HPDE6-E6E7 (cell line): ENCODE results near the gene FAM117B.

ENCODE experiments used
- DNase-seq: peaks from one replicate; pipeline ENCODE4 v3.0.0; 2011; ENCODE audit warnings: missing footprints; ENCODE audit errors: extremely low spot score

Gene FAM117B

DNA sequence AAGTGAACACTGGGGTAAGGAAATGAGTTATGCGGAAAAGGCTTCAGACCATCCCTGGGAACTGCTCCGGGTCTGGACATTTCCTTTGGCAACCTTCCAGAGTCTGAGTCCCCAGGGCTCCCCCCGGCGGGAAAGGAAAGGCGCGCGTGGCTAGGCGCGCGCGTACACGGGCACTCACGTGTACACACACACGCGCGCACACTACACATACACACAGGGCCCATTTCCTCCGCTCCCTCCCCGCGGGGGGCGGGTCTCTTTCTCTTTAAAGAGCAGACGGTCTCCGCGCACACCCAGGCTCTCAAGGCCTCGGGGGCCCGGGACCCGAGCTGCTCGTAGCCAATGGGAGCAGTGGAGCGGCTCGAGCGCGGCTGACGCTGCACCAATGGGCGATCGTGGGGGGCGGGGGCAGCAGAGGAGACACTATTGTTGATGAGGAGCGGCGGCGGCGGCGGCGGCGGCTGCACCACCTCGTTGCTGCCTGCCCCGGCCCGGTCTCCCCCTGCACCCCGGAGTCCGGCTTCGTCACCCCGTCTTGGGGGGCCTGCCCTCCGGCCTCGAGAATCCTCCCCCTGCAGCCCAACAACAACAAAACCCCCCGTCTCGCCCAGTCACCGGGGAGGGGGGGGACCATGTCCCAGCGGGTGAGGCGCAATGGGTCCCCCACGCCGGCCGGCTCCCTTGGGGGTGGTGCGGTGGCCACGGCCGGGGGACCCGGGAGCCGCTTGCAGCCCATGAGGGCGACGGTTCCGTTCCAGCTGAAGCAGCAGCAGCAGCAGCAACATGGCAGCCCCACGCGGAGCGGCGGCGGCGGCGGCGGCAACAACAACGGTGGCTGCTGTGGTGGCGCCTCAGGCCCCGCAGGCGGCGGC is at the start of gene FAM117B:
Gene FAM117B (plus strand): TSS at position 414 of the 872 bp plus-strand sequence. CDS start 219 bp downstream, at position 633.
- peak; percentile 97 for DNase-seq

DNA sequence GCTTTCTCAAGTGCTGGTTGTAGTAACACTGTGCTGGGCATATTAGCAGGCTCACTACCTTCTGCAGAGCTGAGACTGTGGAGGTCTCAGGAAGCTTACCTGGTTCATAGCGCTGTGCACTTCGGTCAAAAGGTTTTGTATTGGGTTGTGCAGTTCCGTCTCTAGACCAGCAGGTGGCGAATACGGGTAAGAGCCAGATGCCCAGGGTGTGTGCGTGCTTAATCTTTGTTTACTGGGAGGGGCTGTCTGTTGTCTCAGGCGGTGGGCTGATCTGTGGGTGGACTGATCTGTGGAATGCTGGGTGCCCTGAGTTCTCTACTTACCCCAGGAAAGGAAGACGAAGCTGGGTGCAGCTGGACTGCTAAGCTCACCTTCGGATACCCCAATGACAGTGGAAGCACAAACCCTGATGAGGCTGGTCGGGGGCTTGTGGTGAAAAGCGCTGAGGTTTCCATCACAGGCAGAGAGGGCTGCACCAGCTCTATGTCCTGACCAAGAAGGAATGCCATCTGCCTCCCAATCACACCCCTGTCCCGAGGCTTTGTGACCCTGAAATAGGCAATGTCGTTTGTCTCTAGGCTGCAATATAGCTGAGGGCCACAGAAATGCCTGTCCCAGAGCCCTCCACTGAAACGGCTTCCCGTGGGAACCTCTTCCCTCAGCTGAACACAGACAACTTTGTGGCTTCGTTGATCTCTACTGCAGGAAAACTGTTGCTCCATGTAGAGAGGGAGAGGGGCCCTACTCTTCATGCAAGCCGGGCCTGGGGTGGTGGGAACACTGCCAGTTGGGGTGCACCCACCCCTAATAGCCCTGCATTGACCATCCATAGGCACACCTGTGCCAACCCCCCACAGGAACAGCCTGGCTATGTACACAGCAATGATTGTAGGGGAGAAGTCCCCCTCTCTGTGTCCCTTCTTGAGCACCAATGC is 45.9 kb upstream of the FAM117B start:
- peak; percentile 66 for DNase-seq

DNA sequence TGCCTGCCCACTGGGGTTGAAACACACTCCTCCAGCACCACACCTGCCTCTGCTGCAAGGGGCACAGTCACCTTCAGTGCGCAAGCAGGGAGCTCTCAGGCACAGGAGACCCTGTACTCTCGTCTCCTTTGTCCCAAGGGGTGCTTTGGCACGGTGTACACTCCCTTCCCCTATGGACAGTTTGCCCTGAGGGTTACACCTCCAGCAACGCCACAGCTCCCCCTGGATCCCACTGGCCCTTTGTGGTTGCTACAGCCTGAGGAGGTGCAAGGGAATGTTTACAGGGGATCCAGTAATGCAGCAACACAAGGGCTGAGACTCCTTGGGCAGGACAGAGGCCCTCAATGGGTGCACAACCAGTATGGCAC is 45.2 kb upstream of the FAM117B start:
- DNase-seq, result no peak

DNA sequence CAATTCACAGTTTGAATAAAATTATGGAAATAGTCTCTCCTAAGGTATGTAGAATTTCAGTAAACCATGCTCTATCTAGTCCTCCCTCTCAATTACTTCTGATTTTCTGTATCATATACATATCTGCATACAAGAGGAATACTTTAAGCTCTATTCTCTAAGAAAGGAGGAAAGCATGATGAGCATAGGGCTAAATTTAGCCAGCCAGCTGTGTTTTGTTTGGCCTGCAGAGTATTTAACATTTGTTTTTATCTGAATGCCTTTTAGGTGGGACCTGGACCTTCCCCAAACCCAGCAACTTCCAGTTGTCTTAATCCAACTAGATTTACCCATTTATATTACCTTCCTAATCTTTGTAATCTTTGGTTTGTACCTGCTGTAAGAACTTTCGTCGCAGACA is 42.2 kb upstream of the FAM117B start:
- DNase-seq, result no peak

DNA sequence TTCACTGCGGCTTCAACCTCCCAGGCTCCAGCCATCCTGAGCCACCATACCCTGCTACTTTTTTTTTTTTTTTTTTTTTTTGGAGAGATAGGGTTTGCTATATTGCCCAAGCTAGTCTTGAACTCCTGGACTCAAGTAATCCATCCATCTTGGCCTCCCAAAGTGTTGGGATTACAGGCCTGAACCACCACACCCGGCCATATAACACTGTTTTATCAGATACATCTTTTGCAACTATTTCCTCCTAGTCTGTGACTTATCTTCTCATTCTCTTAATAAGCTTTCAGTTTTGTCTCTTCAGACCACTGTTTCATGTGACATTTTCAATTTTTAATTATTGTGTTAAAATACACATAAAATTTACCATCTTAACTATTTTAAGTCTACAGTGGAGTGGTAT is 35.7 kb upstream of the FAM117B start:
- no peak for DNase-seq

DNA sequence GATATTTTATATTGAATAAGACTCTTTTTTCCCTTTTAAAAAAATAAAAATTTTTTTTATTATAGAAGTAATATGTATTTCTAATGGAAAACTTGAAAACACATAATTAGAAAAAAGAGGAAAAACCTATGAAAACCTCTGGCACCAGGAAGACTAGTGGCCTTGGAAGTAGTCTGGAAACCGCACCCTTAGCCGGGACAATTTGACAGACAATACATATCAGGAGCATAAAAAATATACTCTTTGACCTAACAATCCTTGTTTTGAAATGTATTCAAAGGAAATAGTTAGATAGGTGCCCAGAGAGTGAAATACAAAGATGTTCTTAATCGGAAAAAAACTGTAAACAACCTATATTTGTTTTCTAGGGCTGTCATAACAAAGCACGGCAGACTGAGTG is 34.9 kb upstream of the FAM117B start:
- DNase-seq, result no peak

DNA sequence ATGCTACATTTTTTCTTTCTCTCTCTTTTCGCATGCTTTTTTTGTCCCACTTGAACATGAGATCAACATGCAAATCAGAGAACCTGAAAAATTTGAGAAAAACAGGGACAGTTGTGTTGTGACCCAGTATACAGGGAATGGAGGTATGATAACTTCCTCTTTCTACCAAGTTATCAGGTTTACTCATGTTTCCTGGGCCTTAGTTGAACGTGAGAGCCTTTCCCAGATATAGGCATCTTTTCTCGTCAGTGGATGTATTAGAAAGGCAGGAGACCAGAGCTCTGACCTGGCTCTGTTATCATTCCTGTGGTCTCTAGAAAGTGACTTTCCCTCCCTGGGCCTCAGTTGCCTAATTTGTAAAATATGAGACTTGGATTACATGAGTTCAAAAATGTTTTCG is 30.1 kb upstream of the FAM117B start:
- no peak for DNase-seq

DNA sequence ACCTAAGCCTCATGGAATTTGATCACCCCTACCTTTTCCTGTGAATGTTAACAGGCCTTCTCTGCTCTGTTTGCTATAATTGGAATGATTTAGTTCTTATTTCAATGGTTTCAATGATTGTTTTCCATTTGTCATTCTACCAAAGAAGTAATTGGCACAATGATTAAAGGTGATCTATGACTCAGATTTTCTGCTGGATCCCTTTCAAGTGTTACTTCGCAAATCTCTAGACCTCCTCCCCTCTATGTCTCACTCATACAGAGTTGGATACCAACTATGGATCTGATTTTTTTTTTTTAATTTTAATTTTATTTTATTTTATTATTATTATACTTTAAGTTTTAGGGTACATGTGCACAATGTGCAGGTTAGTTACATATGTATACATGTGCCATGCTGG is 29.6 kb upstream of the FAM117B start:
- no peak for DNase-seq

DNA sequence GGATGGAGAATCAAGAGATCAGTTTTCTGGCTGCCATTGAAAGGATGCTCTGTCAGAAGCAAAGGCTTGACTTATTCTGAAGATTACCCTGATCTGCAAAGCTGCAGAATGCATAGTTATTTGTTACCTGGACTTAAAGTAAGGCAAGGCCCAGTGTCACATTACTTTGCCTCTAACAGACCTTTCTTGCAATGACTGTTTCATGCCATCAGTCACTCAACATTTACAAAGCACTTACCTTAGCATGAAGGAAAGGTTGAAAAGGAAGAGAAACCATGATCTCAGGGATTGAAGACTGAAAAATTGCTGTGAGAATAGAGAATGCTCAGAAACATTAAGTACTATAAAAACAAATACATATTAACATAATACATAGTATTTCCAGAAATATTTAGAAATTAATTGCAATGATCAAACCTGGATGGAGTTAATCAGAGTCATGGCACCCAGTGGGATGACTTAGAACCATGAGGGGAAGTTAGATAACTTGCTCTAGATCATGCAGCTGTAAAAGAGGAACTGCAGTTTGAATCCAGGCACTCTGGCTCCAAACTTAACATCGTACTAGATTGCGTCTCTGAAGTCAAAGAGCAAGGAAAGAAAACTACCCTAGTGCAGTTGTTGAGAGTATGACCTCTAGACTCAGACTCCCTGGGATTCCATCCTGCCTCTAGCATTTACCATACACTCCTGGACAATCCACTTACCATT is 26.5 kb upstream of the FAM117B start:
- no peak for DNase-seq

DNA sequence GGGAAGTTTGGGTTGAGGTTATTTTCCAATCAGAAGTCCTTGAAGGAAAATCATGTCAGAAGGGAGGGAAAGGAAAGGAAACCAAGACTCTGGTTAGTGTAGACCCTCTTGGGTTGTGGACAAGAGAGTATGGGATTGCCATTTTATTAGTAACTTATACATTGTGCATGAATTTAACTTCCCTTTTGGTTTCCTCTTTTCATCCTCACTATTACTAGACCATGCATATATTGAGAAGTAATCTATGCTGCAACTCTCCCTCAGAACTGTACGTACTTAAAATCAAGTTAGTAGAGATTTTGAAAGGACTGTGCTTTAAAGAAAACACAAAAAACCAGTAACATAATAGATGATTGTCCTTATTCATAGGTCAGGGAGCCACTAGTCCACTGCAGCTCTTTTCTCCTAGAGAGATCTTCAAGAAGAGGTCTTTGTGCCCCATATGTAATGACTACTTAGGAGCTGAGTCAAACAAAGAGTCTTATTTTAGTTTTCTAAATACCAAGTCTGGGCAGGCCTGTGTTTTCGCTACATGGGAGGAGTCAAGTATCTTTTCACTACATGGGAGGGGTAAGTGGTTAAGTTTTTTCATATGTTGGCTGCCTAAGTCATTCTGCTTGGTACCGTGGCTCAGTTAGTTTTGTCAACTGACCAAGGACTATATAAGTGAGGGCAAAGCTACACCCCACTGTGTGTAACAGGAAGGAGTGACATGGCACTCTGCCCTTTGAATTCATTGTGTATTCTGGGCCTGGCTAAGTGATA is 25.2 kb upstream of the FAM117B start:
- peak; percentile 41 for DNase-seq

DNA sequence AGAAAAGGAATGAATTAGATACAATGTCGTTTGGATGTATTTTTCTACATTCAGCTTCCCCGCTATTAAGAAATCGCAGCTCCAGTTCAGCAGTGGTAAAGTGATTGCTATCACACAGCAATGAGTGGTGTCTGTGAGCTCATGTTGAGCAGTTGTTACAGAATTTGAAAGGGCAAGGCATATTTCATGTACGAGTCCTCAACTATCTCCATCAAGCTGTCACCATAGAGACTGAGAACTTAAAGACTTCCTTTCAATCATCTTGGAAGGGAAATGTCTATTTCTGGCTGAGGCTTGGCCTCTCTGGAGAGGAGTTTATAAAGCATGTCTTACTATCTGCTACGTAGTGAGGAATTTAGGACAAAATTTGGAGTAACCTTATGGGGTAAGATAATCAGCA is 24.4 kb upstream of the FAM117B start:
- DNase-seq, result no peak

DNA sequence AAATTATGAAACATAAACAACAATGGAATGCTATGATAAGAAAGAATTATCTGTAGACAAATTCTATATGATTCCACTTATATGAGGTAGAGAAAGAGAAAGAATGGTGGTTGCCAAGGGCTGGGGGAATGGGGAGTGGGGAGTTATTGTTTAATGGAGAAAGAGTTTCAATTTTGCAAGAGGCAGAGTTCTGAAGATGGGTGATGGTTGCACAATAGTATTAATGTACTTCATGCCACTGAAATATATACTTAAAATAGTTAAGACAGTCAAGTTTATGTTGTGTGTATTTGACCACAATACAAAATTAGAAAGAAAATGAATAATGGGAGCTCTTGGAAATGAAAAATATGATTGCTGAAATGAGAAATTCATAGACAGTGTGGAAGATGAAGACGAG is 22.6 kb upstream of the FAM117B start:
- no peak for DNase-seq

DNA sequence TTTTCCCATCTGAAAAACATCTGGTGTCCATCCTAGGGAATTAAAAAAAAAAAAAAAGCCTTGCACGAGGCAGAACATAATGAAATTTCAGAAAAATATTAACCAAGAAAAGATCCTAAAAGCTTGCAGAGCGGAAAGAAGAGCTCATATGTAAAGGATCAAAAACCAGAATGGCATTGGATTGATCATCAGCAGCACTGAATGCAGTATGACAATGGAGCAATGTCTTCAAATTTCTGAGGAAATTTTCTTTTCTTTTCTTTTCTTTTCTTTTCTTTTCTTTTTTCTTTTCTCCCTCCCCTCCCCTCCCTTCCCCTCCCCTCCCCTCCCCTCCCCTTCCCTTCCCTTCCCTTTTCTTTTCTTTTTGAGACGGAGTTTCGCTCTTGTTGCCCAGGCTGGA is 21.3 kb upstream of the FAM117B start:
- DNase-seq, result no peak

DNA sequence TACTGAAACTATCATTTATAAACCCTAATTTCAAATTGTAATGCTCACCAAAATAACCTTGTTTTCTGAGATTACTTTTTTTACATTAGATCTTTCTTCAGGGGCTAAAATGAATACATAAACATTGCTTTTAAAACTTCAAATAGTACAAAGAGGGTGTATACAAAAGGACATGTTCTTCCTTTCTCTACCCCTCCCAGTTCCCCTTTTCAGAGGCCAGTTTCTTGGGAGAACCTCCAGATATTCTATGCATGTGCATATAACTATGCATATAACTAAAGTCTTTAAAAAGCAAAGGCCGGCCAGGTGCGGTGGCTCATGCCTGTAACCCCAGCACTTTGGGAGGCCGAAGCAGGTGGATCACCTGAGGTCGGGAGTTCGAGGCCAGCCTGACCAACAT is 10.6 kb upstream of the FAM117B start:
- no peak for DNase-seq

DNA sequence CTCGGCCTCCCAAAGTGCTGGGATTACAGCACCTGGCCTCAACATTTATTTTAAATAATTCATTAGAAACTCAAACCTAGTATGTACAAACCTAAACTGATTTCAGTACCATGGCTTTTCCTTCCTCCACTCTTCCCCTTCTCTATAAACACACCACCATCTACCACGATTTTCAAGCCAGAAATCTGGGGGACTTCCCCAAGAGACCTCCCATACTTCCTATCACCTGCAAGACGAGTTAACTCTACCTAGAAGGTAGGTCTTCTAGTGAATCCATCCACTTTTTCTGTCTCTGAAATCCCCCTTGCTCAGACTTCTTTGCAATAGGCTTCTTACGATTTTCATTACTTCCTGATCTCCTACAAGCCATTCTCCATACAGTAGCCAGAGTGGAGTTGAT is 7.7 kb upstream of the FAM117B start:
- no peak for DNase-seq

DNA sequence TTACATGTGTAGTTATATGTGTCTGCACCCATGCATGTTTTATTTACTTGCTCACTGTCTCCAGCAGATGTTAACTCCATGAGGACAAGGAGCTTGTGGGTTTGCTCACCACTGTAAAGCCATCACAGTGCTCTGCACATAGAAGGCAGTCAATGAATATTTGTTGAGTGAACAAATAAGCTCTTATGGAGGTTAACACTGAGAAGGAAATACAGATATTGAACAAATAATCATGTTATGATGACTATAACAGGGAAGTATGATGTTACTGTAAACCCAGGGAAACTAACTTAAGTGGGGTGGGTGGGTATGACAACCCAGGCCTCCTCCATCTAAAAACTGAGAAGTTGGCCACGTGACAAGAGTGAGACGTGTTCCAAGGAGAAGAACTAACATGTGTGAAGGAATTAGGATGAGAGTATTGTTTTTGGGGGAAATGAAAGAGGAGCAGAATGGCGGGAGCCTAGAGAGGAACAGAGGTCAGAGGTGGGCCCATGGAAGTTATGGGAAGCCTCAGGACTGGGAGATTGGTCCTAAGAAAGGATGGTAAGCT is 6.0 kb upstream of the FAM117B start:
- no peak for DNase-seq

DNA sequence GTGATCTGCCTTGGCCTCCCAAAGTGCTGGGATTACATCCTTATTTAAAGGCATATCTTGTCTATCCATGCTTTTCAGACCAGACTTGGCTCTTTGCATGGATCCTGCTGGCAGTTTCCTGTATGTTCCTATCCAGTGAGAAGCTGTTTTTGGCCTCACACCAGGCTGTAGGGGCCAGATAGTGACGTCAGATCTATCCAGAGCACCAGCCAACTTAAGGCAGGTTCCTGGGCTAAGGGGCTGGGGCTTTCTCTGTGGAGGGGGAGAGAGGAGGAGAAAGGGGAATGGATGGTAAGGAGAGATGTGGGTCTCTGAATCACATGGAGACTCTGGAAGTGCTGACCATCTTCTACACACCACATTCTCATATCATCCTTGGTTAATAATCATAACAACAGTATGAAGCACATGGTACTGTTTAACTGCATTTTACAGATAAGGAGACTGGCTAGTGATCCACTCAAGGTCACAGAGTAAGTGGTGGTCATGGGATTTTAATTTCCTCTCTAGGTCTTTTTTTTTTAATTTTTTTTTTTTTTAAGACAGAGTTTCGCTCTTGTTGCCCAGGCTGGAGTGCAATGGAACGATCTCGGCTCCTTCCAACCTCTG is 2.0 kb upstream of the FAM117B start:
- DNase-seq, result no peak

DNA sequence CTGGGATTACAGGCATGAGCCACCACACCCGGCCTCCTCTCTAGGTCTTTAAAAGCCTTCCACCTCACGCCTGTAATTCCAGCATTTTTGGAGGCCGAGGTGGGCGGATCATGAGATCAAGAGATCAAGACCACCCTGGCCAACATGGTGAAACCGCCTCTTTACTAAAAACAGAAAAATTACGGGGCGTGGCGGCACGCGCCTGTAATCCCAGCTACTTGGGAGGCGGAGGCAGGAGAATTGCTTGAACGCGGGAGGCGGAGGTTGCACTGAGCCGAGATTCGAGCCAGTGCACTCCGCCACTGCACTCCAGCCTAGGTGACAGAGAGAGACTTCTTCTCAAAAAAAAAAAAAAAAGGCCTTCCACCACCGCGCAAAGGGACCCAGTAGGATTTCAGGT is 1.3 kb upstream of the FAM117B start:
- DNase-seq, result no peak

DNA sequence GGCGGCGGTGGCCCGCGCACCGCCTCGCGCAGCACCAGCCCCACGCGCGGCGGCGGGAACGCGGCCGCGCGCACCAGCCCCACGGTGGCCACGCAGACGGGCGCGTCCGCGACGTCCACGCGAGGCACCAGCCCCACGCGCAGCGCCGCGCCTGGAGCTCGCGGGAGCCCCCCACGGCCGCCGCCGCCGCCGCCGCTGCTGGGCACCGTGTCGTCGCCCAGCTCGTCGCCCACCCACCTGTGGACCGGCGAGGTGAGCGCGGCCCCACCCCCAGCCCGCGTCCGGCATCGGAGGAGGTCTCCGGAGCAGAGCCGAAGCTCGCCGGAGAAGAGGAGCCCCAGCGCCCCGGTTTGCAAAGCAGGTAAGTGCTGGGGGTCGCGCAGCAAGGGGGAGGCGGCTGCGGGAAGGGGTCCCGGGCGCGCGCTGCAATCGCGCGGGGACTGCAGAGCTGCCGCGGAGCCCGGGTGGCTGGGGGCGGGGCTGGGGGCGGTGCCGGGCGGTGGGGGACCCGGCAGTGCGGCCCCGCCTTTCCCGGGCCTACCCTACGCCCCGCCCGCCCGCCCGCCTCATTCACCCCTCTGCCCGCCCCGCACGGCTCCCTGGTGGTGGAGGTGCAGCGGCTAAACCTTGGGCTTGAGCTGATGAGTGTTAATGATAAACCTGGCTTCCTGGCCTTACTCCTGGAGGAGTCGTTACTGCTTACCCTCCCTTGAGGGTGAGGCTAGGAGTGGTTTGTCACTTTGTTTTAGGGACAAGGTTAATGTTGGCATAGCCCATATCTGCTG is 851 bp downstream of the FAM117B start:
- DNase-seq, result peak; percentile 90

DNA sequence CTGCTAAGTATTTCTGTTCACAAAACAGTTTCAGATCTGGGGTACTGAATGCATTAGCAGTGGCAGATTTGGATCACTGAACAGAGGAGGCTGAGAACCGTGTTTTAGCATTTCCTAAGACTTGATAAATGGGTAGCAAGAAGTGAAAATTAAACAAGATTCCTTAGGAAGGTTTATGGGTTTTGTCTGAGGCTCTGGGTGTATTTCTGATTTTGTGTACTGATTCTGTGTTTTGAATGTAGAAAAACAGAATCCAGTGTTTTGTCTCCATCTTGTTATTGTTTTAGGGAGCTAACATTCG is 1.4 kb downstream of the FAM117B start:
- DNase-seq, result no peak
